ENCODE measurements around the gene SLC3A2. TPM values are rescaled to one million over a fixed set of nuclear protein-coding genes. Genes with fewer than 3 reads are reported as not detected.
"Not testable (repeated sequence)": the region's sequence is repeated elsewhere in the genome, so short reads cannot be mapped to it uniquely, and the experiment has no call there.

Gene SLC3A2
- total RNA-seq, 1 experiment from 2014 or later: 545 TPM

DNA sequence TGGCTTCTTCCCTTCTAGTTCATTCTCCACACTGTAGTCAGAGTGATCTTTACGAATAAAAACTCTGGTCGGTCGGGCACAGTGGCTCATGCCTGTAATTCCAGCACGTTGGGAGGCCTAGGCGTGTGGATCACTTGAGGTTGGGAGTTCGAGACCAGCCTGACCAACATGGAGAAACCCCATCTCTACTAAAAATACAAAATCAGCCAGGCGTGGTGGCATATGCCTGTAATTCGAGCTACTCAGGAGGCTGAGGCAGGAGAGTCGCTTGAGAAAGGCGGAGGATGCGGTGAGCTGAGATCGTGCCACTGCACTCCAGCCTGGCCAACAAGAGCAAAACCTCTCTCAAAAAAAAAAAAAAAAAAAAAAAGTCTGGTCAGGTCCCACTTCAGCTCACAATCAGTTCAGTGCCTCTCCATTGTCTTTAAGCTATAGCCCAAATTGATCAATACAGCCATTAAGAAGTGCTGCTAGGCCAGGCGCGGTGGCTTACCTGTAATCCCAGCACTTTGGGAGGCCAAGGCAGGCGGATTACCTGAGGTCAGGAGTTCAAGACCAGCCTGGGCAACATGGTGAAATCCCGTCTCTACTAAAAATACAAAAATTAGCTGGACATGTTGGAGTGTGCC is 19.0 kb upstream of the SLC3A2 start:
- H3K4me3 ChIP-seq, DNase-seq, H3K9me3 ChIP-seq, H3K27me3 ChIP-seq: not testable (repeated sequence)
- peaks cover 59% of the 10 kb centered on the region for H3K36me3 ChIP-seq

DNA sequence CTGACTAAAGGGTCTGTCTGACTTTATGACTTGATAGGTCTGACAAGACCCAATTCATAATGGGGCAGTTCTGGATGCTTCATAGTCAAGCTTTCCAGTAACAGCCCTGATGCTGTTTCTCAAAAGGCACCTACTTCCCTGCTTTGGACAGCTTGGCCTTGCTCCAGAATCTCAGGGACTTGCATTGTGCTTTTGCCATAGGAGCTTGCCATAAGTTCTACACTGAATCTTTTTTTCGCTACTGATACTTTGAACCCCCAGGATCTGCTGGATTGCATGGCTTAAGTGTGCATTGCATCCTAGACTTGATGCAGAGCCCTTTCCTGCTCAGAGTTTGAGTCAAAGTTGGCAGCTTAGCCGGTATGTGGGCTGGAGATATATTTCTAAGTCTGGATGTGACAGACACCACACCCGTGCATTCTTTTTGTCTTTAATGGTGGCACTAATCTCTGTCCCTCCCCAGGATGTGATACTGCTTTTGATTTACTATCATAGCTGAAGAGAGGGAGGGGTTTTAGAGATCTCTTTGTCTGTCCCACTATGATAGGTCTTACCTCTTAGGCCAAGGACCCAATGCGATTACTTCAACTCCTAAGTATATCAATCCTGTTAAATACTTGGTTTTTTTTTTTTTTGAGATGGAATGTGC is 16.9 kb upstream of the SLC3A2 start:
- no peaks in the 10 kb centered on the region for H3K27me3 ChIP-seq
- H3K9me3 ChIP-seq: no peaks in the 10 kb centered on the region
- peaks cover 56% of the 10 kb centered on the region for H3K36me3 ChIP-seq
- no peak for DNase-seq
- no peak overlapping the region for H3K4me3 ChIP-seq

DNA sequence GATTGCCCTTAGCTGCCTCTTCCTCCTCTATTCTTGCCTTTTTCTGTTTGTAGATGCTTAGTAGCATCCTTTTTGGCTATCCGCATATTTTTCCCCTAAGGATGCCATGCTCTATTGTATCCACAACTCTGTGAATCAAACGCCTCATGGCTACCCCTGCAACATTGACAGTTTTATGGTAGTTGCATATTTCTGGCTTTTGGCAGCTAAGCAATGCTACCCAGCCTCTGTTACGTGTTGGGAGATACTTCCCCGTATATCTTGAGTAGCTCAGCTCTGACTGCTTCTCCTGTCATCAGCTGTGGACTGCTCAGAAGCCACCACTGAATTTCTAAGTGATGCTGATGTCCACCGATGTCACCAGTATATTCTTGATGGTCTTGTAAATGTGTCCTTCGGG is 15.1 kb upstream of the SLC3A2 start:
- no peak overlapping the region for H3K4me3 ChIP-seq
- H3K36me3 ChIP-seq: peaks cover 58% of the 10 kb centered on the region
- H3K9me3 ChIP-seq: no peaks in the 10 kb centered on the region
- no peaks in the 10 kb centered on the region for H3K27me3 ChIP-seq
- DNase-seq: no peak

DNA sequence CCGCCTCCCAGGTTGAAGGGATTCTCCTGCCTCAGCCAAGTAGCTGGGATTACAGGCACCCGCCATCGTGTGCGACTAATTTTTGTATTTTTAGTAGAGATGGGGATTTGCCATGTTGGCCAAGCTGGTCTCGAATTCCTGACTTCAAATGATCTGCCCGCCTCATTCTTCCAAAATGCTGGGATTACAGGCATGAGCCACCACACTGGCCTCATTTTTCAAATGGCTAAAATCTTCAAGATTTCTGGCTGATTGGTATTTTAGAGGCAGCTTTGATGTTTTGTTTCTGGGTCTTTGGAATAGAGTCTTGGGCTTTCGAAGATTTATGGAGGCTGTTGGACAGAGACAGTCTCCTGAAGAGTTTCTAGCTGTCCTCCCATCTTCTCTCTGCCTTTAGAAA is 5.8 kb upstream of the SLC3A2 start:
- no peaks in the 10 kb centered on the region for H3K27me3 ChIP-seq
- H3K36me3 ChIP-seq: peaks cover 71% of the 10 kb centered on the region
- H3K4me3 ChIP-seq: no peak overlapping the region
- DNase-seq: no peak
- no peaks in the 10 kb centered on the region for H3K9me3 ChIP-seq

DNA sequence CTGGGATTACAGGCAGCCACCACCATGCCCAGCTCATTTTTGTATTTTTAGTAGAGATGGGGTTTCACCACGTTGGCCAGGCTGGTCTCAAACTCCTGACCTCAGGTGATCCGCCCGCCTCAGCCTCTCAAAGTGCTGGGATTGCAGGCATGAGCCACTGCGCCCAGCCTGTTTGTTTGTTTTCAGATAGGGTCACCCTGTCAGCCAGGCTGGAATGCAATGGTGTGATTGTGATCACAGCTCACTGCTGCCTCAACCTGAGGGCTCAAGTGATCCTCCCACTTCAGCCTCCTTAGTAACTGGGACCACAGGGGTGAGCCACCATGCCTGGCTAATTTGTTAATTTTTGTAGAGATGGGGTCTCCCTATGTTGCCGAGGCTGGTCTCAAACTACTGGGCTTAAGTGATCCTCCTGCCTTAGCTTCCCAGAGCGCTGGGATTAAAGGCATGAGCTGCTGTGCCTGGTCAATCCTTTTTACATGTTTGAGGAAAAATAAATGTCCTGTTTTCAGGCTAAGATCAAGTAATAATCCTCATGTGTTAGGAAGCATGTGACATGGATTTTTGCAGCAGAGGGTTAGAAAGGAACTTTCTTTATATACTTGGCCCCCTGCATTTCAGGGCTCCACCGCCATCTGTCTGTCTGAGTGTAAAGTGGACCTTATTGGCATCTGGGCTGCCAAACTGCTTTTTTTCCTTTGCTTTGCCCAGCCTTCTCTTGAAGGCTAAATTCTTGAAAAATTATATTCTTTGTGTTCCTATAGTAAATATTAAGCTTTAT is 4.8 kb upstream of the SLC3A2 start:
- H3K9me3 ChIP-seq: no peaks in the 10 kb centered on the region
- no peak overlapping the region for H3K4me3 ChIP-seq
- peaks cover 65% of the 10 kb centered on the region for H3K36me3 ChIP-seq
- no peaks in the 10 kb centered on the region for H3K27me3 ChIP-seq
- DNase-seq: no peak

DNA sequence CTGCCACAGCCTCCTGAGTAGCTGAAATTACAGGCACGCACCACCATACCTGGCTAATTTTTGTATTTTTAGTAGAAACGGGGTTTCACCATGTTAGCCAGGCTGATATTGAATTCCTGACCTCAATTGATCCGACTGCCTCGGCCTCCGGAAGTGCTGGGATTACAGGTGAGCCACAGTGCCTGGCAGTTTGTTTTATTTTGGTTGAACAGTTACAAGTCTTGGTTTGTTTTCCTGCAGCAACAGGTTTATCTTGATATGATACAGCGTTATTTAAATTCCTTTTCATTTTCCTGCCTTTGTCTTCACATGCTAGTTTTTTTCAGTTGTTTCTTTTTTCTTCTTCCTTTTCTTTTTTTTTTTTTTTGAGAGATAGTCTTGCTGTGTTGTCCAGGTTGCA is 4.0 kb upstream of the SLC3A2 start:
- no peak for DNase-seq
- H3K4me3 ChIP-seq: no peak overlapping the region
- H3K27me3 ChIP-seq: no peaks in the 10 kb centered on the region
- H3K36me3 ChIP-seq: peaks cover 63% of the 10 kb centered on the region
- no peaks in the 10 kb centered on the region for H3K9me3 ChIP-seq

DNA sequence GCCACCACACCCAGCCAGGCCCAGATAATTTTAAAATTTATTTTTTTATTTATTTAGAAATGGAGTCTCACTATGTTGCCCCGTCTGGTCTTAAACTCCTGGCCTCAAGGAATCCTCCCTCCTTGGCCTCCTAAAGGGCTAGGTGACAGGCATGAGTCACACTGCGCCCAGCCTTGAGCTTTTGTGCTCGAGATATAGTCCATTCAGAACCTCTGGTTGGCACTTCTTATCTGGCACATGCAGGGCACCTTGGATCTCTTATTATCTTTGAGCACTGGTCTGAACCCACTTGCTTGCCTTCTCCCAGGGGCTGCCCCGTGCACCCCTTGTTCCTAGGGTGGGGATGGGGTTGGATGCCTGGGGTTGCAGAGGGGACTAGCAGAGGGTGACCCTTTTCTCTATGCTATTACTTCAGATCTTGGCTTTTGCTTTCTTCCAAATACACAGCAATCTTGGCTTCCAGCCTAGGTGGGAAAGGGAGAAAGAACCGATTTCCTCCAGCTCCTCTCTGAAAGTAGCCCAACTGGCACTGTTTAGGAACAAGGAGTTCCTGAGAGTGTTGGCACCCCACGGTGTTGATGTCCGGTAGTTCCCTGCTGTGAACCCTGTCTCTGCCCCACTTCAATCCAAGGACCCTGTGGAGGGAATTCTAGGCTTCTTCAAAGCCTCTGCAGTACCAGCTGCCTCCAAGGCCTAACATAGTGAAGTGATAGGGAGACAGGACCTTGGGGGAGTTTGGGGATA is 1.3 kb upstream of the SLC3A2 start:
- no peaks in the 10 kb centered on the region for H3K9me3 ChIP-seq
- peak overlapping the region; percentile 78 for H3K4me3 ChIP-seq
- DNase-seq: peak; percentile 88
- H3K36me3 ChIP-seq: peaks cover 67% of the 10 kb centered on the region
- H3K27me3 ChIP-seq: no peaks in the 10 kb centered on the region

DNA sequence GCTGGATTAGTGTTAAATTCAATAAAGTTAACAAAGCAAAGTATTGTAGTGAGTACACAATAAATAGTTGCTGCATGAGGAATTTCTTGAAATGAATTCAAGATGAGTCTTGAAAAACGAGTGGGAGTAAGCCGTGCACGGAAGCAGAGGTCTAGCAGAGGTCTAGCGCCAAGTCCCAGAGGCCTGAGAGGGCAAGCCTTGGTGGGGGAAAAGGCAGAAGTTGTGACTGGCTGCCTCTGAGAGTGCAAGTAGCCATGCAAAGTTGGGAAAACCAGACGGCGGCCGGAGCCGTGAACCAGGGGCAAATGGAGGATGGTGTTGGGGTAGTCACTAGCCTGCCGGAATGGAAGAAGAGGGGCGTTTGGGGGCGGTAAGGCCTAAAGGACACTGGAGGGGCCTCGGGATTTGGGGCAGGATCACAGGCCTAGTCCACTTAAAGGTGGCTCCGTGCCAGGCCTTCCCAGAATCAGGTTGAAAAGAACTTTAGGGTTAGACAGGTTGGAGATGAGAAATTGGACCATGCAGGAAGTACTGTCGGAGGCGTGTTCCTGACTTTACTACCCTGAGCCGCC is 379 bp upstream of the SLC3A2 start:
- H3K9me3 ChIP-seq: no peaks in the 10 kb centered on the region
- peak; percentile 92 for DNase-seq
- no peaks in the 10 kb centered on the region for H3K27me3 ChIP-seq
- peak overlapping the region; percentile 78 for H3K4me3 ChIP-seq
- H3K36me3 ChIP-seq: peaks cover 70% of the 10 kb centered on the region

DNA sequence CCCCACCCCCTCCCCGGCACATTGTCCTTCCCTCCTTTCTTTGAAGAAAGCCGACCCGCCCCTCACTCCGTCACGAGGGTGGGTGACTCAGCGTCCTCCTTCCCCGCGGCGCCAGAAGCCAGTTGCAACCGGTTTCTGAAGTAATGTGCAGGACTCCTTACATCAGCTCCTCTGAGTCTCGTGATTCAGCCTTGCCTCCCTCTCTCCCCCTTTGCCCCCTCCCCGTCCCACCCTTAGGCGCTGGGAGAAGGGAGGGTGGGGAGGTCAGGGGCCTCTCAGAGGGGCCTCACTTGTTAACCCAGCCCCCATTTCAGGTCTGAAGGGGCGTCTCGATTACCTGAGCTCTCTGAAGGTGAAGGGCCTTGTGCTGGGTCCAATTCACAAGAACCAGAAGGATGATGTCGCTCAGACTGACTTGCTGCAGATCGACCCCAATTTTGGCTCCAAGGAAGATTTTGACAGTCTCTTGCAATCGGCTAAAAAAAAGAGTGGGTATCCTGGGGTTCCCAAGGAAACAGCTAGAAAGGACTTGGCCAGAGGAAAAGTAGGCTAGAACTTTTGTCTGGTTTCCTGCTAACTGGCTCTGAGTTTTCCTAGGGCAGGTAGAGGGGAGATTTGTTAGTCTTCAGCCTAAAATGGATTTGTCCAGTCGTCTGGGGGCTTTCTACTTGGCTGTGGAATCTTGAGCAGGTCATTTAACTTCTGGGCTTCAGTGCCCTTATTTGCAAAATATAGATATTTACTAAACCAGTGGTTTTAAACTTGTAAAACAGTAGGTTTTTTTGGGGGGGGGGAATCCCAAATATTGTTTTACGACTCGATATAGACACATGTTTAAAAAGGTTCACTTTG is 1.1 kb downstream of the SLC3A2 start:
- H3K27me3 ChIP-seq: no peaks in the 10 kb centered on the region
- peaks cover 71% of the 10 kb centered on the region for H3K36me3 ChIP-seq
- H3K9me3 ChIP-seq: no peaks in the 10 kb centered on the region
- DNase-seq: peak; percentile 97
- peak overlapping the region; percentile 78 for H3K4me3 ChIP-seq

DNA sequence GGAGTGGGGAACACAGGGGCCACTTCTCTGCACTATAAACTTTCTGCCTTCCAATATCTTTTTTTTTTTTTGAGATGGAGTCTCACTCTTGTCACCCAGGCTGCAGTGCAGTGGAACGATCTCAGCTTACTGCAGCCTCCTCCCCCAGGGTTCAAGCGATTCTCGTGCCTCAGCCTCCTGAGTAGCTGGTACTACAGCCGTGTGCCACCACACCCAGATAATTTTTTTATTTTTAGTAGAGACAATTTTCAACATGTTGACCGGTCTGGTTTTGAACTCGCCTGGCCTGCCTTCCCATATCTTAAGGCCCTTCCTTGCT is 1.7 kb downstream of the SLC3A2 start:
- Histone ChIP-seq H3K36me3 (peaks cover 73% of the 10 kb centered on the region), H3K9me3 (no peaks in the 10 kb centered on the region), H3K27me3 (no peaks in the 10 kb centered on the region), H3K4me3 (peak overlapping the region; percentile 78)
- DNase-seq: no peak

DNA sequence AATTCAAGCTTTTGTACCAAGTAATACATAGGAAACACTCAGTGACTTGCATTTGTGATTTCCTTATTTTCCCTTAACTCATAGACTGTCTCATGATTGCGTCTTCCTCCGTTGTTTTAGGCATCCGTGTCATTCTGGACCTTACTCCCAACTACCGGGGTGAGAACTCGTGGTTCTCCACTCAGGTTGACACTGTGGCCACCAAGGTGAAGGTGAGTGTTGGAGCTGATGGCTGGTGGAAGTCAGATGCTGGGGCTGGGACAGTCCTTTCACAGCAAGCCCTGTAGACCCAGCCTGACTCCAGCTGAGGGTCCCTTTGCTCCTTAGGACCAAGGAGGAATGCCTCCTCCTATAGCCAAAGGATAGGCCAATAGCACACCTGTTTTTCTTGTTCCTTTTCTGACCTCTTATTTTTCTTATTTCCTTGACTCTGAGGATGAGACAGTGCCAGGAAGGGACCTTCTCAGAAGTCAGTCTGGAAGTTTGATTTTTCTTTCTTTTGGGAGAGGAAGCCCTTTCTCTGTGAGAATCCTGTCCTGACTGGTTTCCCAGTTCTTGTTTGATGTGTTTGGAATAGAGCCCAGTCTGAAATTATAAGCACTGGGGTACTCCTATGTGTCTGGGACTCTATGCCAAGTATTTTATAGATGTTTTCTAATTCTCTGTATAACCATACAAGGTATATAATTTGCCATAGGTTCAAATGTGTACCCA is 2.2 kb downstream of the SLC3A2 start:
- H3K36me3 ChIP-seq: peaks cover 74% of the 10 kb centered on the region
- DNase-seq: no peak
- H3K9me3 ChIP-seq: no peaks in the 10 kb centered on the region

DNA sequence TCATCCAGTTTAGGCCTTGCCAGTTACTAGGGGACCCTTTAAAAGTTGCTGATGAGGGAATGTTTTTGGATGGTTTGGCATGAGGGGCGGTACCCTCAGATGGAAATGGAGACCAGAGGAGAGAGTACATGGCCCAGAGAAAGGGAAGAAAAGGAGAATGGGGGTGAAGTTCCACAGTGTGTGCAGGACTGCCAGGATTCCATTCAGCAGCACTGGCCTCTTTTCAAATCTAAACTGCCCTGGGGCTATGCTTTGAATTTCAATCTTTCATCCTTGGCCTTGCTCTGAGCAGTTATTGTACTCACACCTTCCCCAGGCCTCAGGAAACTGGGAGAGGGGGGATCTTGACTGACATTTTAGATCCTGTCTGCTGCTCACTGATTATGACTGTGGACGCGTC is 3.0 kb downstream of the SLC3A2 start:
- H3K4me3 ChIP-seq: peak overlapping the region; percentile 78
- no peaks in the 10 kb centered on the region for H3K27me3 ChIP-seq
- H3K36me3 ChIP-seq: peaks cover 80% of the 10 kb centered on the region
- no peak for DNase-seq
- H3K9me3 ChIP-seq: no peaks in the 10 kb centered on the region

More for the DNA sequence above, 2.2 kb downstream of the SLC3A2 start:
- Histone ChIP-seq H3K4me3 (peak overlapping the region; percentile 78), H3K27me3 (no peaks in the 10 kb centered on the region)

DNA sequence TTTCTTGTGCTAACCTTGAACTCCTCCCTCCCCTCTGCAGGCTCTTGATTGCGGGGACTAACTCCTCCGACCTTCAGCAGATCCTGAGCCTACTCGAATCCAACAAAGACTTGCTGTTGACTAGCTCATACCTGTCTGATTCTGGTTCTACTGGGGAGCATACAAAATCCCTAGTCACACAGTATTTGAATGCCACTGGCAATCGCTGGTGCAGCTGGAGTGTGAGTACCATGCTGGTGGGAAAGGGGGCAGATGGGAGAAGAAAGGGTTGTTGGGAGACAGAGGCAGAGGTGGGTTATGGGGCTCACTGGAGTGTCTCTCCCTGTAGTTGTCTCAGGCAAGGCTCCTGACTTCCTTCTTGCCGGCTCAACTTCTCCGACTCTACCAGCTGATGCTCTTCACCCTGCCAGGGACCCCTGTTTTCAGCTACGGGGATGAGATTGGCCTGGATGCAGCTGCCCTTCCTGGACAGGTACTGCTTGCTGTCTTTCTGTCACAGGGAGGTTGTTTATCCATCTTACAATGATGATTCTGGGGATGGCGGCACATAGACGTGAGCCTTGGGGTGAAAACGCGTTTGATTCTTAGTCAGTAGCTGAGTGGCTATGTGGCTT is 4.5 kb downstream of the SLC3A2 start:
- no peaks in the 10 kb centered on the region for H3K27me3 ChIP-seq
- H3K9me3 ChIP-seq: no peaks in the 10 kb centered on the region
- no peak for DNase-seq
- H3K4me3 ChIP-seq: no peak overlapping the region
- peaks cover 88% of the 10 kb centered on the region for H3K36me3 ChIP-seq

DNA sequence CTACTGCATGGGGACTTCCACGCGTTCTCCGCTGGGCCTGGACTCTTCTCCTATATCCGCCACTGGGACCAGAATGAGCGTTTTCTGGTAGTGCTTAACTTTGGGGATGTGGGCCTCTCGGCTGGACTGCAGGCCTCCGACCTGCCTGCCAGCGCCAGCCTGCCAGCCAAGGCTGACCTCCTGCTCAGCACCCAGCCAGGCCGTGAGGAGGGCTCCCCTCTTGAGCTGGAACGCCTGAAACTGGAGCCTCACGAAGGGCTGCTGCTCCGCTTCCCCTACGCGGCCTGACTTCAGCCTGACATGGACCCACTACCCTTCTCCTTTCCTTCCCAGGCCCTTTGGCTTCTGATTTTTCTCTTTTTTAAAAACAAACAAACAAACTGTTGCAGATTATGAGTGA is 7.7 kb downstream of the SLC3A2 start:
- Histone ChIP-seq H3K4me3 (no peak overlapping the region), H3K9me3 (no peaks in the 10 kb centered on the region), H3K36me3 (peaks cover 64% of the 10 kb centered on the region), H3K27me3 (no peaks in the 10 kb centered on the region)
- DNase-seq: no peak

DNA sequence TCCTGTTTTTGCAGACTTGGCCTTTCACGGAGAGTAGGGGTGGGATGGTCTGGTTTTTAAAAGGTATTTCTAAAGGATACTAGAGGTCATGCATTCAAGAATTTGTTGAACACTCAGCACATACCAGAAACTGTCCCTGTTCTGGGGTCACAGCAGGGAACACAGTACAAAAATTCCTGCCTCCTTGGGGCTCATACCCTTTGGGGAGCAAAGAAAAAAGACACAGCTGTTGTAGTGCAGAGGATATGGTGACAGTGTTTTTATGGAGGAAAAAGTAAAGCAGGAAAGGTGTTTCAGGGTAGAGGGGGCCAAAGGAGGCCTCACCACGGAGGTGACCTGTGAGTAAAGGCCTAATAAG is 8.4 kb downstream of the SLC3A2 start:
- no peaks in the 10 kb centered on the region for H3K9me3 ChIP-seq
- H3K36me3 ChIP-seq: peaks cover 57% of the 10 kb centered on the region
- H3K27me3 ChIP-seq: no peaks in the 10 kb centered on the region
- DNase-seq: no peak
- H3K4me3 ChIP-seq: no peak overlapping the region

All from MG63 (cell line).